Head of caudate nucleus (tissue), 42 donors: Measurements from ENCODE around the gene BOLA3.

Experiments used
- DNase-seq, 42 donors: peaks; one replicate each; pipeline versions ENCODE4 v3.0.0 to v3.0.0-alpha.2; 2020 to 2021; ENCODE audit warnings: mixed read lengths in 7 of 42
- intact Hi-C: fragments of 100-400 bp; cut with DNase I; formaldehyde crosslinking; loops from one replicate; pipeline ENCODE4 v1.15.0; 2022

The BOLA3 gene

DNA sequence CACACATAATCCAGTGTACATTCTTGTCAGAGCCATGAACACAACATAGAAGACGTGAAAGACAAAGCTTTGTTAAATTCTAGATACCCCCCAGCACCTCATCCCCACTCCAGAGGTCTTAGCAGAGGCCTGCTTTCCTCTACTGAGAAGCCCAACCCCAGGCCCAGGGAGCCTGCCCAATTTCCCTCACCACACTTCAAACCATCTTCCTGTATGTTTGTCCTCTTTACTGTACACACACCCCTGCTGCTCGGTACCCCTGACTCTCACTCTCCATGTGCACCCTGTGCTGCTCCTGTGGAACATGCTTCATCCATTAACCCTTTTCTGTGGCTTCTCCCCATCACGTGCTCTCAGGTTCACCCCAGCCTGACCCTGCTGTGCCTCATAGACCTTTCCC lies 37.2 kb downstream of the BOLA3 start:
- DNase-seq: no peak
- intact Hi-C loops: no loop called here

DNA sequence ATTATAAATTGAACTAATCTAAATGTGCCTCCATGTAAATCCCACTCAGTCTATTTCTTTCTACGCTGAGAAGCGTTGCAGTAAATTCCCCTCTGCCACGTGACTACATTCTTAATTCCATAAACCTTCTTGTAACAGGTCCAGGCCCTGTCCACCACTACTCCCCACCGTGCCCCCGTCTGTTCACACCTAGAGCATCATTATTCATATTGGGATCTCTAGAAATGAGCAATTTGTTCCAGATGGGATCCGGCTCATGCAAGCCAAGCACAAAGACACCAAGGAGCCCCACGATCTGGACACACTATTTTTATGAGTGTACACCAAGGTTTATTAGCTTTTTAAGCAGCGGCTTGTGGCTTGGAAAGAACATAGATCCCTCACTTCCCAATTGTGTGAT lies 38.2 kb downstream of the BOLA3 start:
- no peak for DNase-seq
- intact Hi-C loops: no loop called here

- intact Hi-C loops: no loop called here
- DNase-seq: peak in 11 of 42 donors; percentile 29 to 55 (median 39)
These were observed 40.6 kb downstream of the BOLA3 start for GRCh38 chr2:74107071-74107470.

DNA sequence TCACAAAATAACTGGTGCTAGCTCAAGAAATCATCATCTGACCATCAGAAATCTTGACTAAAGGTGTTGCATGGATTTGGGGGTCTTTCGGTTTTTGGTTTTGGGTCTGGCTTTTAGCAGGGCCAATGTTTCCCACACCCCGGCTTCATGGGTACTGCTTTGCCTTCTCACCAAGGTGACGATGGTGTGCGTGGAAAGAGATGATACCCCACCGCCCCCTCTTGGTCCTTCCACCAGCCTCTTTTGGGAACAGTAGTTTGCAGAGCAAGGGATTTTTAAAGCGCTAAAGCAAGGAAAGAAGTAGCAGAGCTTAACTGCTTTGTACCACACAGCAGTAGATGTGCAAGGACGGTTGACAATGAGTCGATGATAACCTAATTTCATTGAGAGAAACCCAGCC lies 42.3 kb downstream of the BOLA3 start:
- intact Hi-C loops: no loop called here
- no peak for DNase-seq

DNA sequence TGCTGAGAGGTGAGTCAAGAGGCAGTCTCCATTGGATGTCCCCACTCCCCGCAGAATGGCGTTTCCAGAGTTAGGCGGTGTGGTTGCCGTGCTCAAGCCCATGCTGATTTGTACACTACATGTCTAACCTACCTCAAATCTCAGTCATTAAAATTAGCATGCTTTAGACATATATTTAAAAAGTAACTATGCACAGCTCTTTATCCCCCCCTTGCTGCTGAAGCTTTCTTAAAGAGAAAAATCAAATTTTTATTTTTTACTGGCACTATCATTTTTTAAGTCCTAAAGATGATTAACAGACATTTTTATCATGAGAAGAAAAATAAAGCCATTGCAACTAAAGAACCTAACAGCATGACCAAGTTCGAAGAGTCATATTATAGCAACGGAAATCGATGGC lies 42.9 kb downstream of the BOLA3 start:
- no peak for DNase-seq
- intact Hi-C loops: no loop called here

GRCh38 chr2:74103763-74104162 lies 43.9 kb downstream of the BOLA3 start:
- intact Hi-C loops: no loop called here
- DNase-seq: no peak

DNA sequence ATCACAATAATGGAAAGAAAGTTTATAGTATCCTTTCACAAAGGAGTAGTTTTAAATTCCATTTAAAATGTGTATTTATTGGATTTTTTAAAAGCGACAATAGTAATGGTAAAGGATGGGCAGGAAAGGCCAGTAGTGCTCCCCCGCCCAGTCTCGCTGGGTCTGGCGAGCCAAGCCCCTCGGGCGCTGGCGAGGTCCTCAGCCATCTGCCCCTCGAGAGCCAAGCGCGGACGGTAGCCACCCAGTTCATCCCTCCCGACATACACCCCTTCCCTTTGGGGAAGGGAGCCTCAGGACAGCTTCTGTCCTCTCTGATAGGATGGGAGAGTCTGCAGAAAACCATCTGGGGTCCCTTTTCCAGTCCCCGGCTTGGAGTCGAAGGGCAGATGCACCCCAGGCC lies 45.2 kb downstream of the BOLA3 start:
- no peak for DNase-seq
- intact Hi-C loops: no loop called here

DNA sequence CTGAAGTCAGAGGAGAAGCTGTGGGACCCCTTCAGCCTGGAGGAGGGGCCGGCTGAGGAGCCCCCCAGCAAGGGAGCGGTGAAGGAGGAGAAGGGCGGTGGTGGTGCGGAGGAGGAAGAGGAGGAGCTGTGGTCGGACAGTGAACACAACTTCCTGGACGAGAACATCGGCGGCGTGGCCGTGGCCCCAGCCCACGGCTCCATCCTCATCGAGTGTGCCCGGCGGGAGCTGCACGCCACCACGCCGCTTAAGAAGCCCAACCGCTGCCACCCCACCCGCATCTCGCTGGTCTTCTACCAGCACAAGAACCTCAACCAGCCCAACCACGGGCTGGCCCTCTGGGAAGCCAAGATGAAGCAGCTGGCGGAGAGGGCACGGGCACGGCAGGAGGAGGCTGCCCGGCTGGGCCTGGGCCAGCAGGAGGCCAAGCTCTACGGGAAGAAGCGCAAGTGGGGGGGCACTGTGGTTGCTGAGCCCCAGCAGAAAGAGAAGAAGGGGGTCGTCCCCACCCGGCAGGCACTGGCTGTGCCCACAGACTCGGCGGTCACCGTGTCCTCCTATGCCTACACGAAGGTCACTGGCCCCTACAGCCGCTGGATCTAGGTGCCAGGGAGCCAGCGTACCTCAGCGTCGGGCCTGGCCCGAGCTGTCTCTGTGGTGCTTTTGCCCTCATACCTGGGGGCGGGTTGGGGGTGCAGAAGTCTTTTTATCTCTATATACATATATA lies 46.0 kb downstream of the BOLA3 start:
- no peak for DNase-seq
- intact Hi-C loops: no loop called here

DNA sequence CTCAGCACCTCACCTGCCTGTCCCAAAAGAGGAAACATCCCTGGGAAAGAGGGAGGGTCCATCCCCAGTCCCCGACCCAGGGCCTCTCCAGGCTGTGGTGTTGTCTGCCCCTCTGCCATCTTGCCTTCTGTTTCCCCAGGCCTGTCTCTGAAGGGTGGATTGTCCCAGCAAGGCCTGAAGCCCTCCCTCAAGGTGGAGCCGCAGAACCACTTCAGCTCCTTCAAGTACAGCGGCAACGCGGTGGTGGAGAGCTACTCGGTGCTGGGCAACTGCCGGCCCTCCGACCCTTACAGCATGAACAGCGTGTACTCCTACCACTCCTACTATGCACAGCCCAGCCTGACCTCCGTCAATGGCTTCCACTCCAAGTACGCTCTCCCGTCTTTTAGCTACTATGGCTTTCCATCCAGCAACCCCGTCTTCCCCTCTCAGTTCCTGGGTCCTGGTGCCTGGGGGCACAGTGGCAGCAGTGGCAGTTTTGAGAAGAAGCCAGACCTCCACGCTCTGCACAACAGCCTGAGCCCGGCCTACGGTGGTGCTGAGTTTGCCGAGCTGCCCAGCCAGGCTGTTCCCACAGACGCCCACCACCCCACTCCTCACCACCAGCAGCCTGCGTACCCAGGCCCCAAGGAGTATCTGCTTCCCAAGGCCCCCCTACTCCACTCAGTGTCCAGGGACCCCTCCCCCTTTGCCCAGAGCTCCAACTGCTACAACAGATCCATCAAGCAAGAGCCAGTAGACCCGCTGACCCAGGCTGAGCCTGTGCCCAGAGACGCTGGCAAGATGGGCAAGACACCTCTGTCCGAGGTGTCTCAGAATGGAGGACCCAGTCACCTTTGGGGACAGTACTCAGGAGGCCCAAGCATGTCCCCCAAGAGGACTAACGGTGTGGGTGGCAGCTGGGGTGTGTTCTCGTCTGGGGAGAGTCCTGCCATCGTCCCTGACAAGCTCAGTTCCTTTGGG lies 47.2 kb downstream of the BOLA3 start:
- DNase-seq: peak in 1 of 42 donors; percentile 34
- intact Hi-C loops: no loop called here

DNA sequence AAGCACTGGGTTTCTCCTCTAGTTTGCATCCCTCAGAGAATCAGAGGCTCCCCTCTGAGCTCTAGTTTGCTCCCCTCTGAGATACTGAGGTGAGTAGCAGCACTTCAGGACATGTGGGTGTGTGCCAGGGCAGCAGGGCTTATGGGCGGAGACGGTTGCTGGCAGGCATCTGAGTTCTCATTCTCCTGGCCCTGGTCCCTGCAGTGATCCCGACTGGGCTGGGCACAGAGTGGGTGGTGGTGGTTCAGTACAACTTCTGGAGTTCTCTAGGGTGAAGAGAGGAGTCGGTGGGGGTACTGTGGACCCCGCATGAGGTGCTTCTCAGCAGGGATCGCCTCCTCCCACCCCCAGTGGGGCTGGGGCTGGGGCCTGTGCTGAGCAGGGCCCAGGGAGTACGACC lies 47.9 kb downstream of the BOLA3 start:
- intact Hi-C loops: loop anchor here (10.0 kb wide), 1 partner anchor 95 kb away; no protein-coding TSS in a partner anchor
- peak in 14 of 42 donors; percentile 21 to 59 (median 40) for DNase-seq

GRCh38 chr2:74099271-74099670 lies 48.4 kb downstream of the BOLA3 start:
- intact Hi-C loops: loop anchor here (10.0 kb wide), 1 partner anchor 94 kb away; no protein-coding TSS in a partner anchor
- DNase-seq: peak in 2 of 42 donors; percentile 20 to 37

GRCh38 chr2:74097574-74097973 lies 50.1 kb downstream of the BOLA3 start:
- intact Hi-C loops: loop anchor here (10.0 kb wide), 1 partner anchor 93 kb away; no protein-coding TSS in a partner anchor
- DNase-seq: no peak

DNA sequence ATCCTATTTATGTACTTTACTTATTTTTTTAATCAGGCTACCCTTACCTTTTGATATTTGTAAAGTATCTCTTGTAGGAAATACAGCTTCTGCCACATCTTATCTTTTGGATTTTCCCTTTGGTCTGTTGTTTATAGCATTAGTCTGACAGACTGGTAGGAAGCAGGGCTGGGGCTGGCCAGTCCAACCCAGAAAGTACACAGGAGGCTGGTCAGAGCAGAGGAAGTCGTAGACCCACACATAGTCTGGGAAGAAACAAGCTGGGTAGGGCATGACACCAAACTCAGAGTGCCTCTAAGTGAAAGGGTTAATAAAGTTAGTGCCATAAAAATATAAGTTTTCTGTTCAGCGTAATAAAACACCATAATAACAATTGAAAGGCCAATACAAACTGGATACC lies 51.7 kb downstream of the BOLA3 start:
- no peak for DNase-seq
- intact Hi-C loops: loop anchor here (10.0 kb wide), 1 partner anchor 91 kb away; no protein-coding TSS in a partner anchor

- no peak for DNase-seq
- intact Hi-C loops: loop anchor here (10.0 kb wide), 1 partner anchor 91 kb away; no protein-coding TSS in a partner anchor
These were observed 52.1 kb downstream of the BOLA3 start for GRCh38 chr2:74095632-74096031.

- DNase-seq: peak in 7 of 42 donors; percentile 21 to 60 (median 34)
- intact Hi-C loops: loop anchor here (10.0 kb wide), 1 partner anchor 89 kb away; no protein-coding TSS in a partner anchor
These were observed 53.4 kb downstream of the BOLA3 start for GRCh38 chr2:74094291-74094690.

DNA sequence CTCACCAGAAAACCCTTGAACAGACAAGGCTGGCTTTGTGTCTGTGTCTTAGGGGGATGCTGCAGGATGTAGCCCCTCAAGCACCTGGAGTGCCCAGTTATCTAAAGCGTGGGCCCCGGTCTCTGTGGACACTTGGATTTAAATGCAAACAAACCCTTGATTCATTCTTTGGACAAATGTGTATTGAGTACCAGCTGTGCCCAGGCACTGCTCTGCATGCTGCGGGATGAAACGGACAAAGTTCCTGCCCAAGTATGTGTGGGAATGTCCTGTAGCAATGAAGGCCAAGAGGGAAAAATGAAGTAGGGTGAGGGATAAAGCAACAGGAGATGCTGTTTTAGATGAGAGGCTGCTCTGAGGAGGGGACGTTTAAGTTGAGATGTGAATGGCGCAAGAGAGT lies 53.9 kb downstream of the BOLA3 start:
- DNase-seq: peak in 10 of 42 donors; percentile 19 to 52 (median 33)
- intact Hi-C loops: loop anchor here (10.0 kb wide), 1 partner anchor 89 kb away; no protein-coding TSS in a partner anchor

- no peak for DNase-seq
- intact Hi-C loops: loop anchor here (10.0 kb wide), 1 partner anchor 89 kb away; no protein-coding TSS in a partner anchor
These were observed 54.3 kb downstream of the BOLA3 start for GRCh38 chr2:74093426-74093825.

DNA sequence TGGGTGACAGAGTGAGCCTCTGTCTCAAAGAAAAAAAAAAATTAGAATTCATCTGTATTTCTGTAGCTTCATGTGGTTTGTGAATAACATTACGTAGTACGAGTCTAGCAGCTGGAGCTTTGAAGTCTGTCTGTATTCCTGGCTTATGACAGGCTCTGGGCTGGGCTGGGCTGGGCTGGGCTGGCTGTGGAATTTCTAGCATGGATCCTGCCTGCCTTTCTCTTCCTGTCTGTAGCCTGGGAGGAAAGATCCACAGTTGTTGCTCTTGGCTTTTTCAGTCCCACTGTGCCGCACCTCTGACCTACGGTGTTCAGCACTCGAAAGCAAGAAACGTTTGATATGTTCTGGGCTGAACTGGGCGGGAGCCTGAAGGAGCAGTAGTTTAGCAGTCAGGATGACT lies 55.4 kb downstream of the BOLA3 start:
- intact Hi-C loops: loop anchor here (10.0 kb wide), 1 partner anchor 87 kb away; no protein-coding TSS in a partner anchor
- peak in 11 of 42 donors; percentile 25 to 70 (median 40) for DNase-seq

GRCh38 chr2:74091391-74091790 lies 56.3 kb downstream of the BOLA3 start:
- intact Hi-C loops: loop anchor here (10.0 kb wide), 1 partner anchor 87 kb away; no protein-coding TSS in a partner anchor
- no peak for DNase-seq
